ENCODE results near the gene PMP22.

PMP22 gene

DNA sequence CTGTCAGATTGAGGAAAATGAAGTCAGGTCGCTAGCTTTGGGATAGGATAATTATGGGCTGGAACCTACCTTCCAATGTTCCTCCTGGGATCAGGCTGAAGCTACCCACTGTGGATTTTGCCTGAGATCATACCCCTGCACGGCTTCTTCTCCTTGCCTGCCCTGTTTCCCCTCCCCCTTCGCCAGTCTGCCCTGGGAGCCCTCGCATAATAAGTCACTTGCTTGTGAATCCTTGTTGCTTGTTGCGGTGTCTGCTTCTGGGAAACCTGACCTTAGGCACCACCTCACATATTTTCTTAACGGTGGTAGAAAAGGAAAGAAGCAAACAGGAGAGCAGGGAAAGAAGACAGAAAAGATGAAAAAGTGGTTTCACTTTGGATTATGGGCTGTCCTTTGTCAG, 13.3 kb upstream of the PMP22 start:
- in situ Hi-C loops (cut with MboI; ENCODE audit: low sequenced_read_pairs) = no loop called here

DNA sequence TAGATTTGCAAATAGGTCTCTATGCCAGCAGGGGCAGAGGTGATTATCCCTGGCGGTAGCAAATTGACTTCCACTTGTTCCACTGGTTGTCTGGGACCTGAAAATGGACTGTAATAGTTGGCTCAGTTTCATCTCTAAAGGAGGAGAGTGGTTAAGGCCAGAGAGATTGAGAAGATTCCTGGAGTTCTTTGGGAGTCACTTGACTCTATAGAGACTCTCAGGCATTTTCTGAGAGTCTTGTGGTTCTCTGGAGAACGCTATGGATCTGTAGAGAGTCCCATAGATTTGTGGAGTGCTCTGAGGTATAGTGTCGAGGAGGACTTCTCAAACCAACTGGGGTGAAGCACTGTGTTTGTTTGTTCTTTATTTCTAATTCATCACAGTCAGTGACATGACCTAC, 8.9 kb upstream of the PMP22 start:
- in situ Hi-C loops (cut with MboI; ENCODE audit: low sequenced_read_pairs) = no loop called here

DNA sequence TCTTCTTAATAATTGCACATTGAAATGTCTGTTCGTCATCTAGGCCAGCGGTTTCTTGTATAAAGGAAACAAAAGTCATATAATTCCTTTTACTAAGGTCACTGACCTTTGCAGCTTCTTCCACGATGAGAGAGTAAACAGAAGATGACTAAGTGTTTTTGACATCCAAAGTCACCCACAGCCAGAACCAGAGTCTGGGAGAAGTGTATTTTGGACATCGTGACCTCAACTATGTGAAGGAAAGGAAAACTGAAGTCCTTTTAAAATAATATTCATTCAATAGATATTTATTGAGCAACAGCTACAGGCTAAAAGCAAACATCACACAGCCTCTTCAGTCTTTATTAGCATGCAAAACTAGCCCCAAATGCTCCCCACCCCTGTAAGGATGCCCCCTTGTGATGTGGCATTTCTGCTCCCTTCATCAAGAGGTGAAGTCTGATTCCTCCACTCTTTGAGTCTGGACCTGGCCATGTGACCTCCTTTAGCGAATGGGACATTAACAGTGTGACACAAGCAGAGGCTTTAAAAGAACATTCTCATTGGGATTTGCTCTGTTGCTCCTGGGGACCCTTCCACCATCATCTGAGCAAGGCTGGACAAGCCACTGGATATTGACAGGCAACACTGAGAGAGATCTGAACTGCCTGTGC, 8.1 kb upstream of the PMP22 start:
- in situ Hi-C loops (cut with MboI; ENCODE audit: low sequenced_read_pairs) = no loop called here

DNA sequence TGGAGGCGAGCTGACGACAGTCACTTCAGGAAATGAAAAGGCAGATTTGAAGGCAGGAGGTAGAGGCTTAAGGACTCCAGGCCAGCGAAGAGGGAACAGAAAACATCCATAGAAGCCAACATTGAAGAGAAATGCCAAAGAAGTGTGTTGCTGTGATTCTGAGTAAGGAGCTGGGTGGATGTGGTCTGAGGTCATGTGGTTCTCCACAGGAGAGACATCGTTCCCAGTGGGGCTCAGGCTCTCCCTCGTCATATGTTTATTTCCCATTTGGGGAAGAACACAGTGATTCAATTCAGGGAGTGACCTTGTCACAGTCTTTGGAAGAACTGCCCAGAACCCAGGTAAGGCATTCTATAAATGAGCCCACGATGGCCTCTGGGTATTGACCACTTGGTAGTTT, 6.6 kb upstream of the PMP22 start:
- in situ Hi-C loops (cut with MboI; ENCODE audit: low sequenced_read_pairs) = no loop called here

DNA sequence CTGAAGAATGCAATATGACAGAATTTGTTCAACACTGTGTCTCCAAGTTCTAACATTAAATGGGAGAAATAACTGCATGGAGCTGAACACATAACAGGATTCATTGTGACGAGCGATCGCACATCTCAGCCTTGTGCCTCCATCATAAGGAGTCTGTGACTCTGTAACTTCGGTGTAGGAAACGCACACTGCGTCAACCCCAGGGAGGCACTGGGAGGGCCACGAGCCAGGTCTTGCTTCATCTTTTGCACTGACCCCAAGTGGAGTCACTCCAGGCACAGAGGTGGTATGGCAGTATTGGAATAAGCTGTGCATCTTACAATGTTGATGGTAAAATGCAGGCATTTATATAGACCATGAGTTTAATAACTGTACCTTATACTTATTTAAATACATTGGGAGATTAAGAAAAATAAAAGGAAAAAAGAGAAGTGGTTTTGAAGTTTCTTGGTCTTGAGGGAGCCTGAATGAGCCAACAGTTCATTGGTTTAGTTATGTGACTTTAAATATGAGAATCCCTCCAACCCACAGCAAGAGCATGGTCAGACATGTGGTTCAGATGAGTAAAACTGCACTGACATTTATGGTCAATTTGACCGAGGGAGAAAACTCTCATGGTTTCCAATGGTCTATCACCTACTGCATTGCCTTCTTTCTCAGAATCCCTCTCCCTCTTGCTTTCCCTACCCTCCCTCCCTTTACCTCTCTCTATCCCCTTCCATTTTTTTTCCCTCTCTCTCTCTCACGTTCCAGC, 5.7 kb upstream of the PMP22 start:
- in situ Hi-C loops (cut with MboI; ENCODE audit: low sequenced_read_pairs) = no loop called here

DNA sequence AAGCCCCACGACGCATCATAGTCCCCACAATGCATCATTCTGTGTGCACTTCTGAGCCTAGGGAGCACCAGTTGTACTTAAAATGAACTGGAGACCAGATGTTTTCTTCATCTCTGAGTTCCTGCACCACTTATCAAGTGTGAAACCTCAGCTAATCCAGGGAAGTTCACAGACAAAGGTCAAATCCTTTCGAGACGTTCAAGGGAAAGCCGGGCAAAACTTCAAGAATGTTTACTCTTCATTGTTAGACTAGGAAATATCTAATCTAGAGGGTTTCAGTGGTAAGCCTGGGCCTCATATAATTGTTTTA, 4.6 kb upstream of the PMP22 start:
- in situ Hi-C loops (cut with MboI; ENCODE audit: low sequenced_read_pairs) = no loop called here

DNA sequence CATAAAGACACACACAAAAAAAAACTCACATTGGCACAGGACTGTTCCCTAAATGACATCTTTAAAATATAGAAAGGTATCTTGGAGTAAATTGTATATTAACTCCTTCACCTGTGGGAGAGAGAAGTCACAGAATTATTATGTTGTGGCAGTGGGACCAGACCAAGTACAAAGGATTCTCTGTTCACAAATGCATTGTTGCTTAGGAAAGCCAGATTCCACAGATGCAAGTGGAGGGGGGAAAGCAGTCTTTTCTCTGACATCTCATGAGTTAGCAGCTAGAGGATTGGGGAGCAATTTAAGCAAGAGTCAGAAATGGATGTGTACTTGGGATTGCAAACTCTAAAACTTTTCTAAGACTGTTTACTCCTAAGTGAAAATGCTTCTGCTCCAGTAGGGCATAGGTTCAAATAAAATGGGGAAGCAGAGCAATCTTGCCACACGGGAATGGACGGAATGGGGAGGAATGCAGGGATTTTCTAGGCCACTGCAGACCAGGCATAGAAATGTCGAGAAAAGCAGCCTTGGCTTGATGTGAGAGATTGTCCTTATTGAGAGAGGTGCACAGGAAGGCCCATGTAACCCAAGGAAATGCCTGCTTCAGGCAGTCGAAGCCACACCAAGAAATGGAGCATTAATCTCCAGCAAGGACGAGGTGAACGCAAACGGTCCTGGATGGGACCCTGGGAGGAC, 4.1 kb upstream of the PMP22 start:
- in situ Hi-C loops (cut with MboI; ENCODE audit: low sequenced_read_pairs) = no loop called here

DNA sequence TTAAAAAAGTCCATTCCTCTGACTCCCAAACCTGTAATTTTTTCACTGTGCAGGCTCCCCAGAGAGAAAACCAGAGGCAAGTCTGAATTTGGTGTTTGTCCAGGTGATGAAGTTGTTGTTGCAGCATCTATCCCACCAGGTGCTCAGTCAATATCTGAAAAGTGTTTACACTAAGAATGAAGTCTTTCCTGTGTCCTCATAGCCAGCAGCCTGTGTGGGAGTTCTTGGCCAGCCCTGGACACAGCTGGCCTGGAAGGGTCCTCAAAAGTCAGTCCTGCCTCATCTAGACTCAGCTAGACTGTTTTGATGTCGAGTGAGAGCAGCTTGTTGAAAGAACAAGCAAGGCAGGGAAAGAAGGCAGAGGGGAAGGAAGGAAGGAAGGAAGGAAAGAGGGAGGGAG, 3.3 kb upstream of the PMP22 start:
- in situ Hi-C loops (cut with MboI; ENCODE audit: low sequenced_read_pairs) = no loop called here

DNA sequence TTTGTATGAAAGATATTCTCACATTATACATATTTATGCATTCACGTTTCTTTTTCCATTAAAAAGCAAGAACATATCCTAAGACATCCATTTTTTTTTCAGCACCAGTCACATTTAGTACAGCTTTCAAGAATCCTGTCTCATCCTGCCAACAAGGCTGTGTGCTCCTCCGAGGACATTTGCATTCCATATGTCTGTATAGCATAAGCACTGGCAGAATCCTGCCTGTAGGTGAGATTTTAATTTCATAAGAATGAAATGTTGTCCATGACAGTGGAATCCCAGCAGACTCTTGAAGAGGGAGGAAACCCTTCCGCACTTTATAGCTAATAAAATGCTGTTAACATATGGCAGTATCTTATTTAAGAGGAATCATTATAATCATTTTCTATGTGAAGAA, 2.9 kb upstream of the PMP22 start:
- in situ Hi-C loops (cut with MboI; ENCODE audit: low sequenced_read_pairs) = no loop called here

DNA sequence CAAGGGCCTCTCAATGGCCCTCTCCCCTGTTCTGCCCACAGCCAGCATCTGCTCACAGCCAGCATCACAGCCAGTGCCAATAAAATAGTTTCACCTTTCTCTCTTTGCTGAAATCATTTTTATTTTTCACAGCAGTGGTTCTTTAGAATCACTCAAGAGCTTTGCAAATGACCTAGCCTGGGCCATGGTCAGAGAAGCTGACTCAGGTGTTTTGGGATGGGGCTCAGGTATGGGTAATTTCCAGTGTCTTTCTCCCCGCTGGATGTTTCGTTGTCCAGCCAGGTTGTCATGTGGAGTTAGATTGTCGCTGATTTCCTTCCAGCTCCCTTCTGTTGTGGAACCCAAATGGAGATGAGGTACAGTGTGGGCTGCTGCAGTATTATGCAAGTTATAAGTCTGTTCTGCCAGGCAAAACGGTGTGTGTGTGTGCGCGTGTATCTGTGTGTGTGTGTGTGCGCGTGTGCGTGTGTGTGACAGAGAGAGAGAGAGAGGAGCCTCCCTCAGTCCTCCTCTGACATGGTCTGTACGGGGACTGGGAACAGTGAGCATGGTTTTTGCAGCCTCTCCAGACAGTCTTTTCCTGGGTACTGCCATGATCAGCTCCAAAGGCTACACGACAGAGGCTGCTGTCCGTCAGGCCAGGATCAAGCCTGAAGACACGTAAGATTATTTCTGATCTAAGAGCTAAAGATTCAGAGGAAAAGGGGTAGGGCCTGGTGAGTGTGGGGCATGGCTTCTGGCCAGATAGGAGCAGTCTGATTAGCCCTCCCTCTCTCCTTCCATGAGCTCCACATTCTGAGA, 1.4 kb upstream of the PMP22 start:
- in situ Hi-C loops (cut with MboI; ENCODE audit: low sequenced_read_pairs) = no loop called here

DNA sequence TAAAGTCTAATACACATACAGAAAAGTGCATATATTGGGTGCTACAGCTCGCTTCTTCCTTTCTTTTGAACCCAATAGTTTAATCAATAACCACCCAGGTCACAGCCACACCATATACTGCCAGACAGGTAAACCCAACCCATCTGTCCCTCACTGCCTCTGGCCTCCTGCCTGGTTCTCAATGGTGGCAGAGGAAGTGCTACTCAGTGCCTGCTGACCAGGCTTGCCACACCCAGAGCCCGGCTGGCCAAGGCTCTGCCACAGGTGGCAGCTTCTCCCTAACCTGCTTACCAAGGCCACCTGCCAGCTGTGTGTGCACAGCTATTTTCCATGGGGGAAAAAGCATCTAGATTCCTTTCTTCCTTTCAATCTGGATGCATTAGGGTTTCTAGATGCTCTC, 584 bp downstream of the PMP22 start:
- in situ Hi-C loops (cut with MboI; ENCODE audit: low sequenced_read_pairs) = no loop called here

DNA sequence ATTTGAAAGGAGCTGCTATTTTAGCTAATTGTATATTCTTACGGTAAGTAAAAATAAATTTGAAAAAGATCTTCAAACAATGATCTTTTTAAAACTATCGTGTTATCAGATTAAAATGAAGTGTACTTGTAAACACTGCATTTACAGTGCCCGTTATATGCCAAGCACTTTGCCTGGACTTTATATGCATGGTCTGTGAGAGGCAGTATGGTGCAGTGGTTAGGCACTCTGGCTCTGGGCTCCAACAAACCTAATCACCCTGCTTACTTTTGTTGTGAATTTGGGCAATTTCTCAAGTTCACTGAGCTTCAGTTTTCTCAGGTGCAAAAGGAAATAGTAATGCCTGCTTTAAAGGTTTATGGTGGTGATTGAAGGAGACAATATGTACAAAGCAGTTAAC, 1.4 kb downstream of the PMP22 start:
- in situ Hi-C loops (cut with MboI; ENCODE audit: low sequenced_read_pairs) = no loop called here

DNA sequence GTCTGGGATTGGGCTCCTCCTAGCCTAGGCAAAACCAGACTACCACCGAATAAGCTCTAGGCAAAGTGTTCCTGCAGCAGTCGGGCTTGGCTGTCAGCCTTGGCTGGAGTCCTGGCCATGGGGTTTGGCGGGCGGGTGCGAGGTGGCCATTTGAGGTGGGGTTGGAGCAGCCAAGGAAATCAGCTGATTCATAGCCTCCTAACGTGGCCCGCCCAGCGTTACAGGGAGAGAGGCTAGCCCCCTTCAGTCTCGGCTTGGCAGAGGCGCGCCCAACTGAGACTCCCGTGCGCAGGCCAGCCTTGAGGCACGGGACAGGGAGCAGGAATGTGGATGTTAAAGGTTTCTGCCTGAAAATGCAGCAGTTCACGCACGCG, 1.9 kb downstream of the PMP22 start:
- in situ Hi-C loops (cut with MboI; ENCODE audit: low sequenced_read_pairs) = no loop called here

DNA sequence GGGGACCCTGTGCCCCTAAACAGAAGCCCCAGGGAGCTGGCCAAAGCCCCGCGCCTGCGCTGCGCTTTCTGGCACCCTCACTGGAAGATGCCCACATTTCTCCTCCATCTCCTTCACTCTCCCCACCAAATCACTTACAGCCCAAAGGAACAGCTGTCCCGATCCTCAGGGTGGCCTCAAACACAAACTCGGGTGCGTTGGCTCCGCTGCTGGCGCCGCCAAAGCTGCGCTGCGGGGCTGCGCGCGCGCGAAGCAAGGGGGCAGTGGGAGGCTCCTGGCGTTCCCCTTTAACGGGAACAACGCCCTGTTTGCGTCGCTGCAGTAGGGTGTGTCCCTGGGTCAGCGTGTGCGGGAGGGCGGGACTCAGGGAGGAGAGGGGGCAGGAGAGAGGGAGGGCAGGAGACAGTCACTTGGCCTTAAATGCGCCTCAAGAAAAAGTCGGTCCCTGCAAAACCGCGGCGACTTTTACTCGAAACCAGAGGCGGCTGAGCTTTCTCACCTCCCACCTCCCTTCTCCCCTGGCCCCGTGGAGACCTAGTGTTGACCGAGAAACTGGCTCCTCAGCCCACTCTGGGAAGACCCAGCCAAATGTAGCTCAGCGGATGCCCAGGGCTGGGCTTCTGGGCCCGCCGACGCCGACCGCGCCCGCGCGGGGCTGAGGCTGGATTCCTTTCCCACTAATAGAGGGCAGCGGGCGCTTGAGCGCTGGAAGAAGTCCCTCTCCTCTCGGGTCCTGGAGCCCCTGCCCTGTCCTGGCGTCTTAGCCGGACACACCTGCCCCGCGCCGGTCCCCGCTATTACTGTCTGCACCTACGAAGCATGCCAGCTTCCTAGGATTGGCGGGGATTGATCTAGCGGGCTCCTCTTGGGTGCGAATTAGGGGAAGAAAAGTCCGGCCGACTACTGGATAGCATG, 2.6 kb downstream of the PMP22 start:
- in situ Hi-C loops (cut with MboI; ENCODE audit: low sequenced_read_pairs) = no loop called here

DNA sequence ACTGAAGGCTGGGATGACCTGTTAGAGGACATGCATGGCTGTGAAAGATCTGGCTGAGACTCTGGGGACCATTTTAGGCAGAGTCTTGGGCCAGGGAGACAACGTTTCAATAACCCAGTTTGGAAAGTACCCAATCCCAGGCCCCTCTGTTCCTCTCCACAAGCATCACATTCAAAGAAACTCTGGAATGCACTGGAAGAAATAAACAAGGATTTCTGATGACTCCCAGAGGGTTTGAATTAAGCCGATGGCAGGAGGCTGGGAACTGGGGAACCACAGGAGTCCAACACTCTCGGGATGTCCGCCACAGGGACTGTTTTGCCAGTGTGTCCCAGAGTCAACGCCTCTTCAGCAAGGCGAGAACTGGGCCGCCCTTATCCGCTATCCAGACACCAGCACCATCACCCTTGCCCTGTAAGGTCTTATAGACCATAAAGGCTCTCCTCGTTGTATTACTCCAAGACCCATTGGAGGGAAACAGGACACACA, 3.3 kb downstream of the PMP22 start:
- in situ Hi-C loops (cut with MboI; ENCODE audit: low sequenced_read_pairs) = no loop called here

DNA sequence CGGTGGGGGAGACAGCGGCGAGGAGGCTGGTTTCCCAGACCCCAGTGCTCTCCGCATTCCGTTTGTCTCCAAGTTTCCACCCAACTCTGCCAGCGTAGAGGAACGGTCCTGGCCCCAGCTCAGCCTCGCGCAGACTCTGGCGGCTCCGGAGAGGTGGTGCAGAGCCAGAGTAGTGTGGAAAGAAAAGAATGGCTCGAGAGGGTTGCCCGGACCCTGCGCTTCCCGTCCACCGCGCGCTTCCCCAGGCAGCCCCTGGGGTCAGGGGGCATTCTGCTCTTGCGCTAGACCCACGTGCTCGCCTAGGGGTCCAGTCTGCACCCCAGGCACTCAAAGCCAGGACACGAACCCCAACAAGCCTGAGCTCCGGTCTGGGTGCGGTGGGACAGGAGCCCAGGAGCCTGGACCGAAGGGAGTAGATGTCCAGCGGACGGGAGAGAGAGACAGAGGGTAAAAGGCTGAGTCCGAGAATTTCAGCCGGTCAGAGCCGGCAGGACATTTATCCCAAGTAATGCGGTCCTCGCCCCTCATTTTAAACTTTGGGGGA, 3.8 kb downstream of the PMP22 start:
- in situ Hi-C loops (cut with MboI; ENCODE audit: low sequenced_read_pairs) = no loop called here

DNA sequence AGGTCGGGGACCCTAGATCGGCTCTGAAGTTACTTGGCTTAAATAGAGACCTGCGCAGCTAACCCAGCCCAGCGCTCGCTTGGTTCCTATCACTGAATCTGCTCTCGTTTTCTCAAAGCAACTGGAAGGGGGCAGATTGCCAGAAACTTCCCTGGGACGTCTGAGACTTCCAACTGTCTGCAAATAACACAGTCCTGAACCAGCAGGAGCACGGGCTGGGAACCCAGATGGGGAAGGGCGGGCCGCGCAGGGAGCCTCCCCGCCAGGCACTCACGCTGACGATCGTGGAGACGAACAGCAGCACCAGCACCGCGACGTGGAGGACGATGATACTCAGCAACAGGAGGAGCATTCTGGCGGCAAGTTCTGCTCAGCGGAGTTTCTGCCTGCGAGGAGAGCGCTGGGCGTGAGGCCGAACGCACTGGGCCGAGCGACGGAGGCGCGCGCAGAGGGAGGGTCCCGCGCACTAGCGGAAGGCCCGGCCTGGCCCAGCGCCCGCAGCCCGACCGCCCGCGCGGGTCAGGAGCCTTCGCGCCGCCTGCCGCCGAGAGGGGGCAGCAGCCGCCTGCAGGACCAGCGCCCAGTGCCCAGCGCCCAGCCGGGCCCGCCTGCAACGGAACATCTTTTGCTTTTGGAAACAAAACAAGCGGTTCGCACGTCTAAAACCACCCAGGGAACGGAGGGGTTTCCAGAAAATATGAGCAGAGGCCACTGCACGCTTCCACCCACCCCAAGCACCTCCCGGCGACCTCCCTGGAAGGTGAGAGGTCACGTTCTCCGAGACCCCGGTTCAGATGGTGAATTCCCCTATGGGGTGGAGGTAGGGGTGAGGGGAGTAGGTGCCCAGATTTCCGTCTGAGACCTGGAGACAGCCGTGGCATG, 4.5 kb downstream of the PMP22 start:
- in situ Hi-C loops (cut with MboI; ENCODE audit: low sequenced_read_pairs) = no loop called here

DNA sequence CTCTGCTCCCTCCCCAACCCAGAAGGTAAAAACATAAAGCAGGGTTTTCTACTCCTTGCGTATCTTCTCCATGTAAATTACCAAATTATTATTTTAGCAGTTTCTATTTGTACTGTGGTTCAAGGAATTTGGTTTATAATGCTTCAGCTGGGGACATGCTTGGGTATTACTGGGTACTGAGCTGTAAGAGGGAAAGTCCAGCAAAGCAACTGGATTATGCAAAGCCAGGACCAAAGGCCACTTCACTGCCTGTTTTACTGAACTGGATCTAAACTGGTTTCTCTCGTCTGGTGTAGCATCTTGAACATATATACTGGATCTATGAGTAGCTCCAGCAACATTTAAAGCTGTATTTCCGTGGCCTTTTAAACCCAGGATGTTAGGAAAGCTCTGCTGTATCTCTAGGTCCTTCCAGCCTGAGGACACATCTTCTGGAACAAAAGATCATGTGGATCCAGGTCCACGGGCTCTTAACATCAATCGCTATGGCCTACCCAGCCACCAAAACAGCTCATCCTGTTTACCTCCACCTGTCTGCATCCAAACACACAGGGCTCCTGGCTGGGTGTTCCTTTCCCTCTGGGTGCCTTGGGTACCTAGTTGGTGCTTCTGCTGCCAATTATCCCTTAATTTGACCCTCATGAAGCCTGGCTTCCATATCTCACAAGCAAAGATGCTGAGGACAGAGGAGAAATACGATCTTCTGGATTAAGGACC, 7.2 kb downstream of the PMP22 start:
- in situ Hi-C loops (cut with MboI; ENCODE audit: low sequenced_read_pairs) = no loop called here

All from hTERT RPE-1 (cell line).